Astrocyte (in vitro differentiated cells and primary cell): ENCODE results near the gene HOXA6. TPM values are rescaled to one million over a fixed set of nuclear protein-coding genes. Genes with fewer than 3 reads are reported as not detected.

ENCODE experiments used
- DNase-seq: peaks from one replicate; pipeline ENCODE4 v3.0.0-alpha.2; 2010; ENCODE audit warnings: low read depth
- FAIRE-seq: peaks from 2 replicates; lab custom pipeline; 2011; peaks lifted over from hg19 to GRCh38; lab: Jason Lieb, UNC
- H2AFZ ChIP-seq: 2 replicates; pipeline ENCODE4 v1.6.0; 2012; ENCODE audit warnings: low read depth, low read length, inconsistent platforms
- H3K27ac ChIP-seq: 2 replicates; pipeline ENCODE4 v1.5.1; 2011; ENCODE audit warnings: low read depth, low read length, inconsistent platforms
- H3K27me3 ChIP-seq: 2 replicates; pipeline ENCODE4 v1.6.0; 2011; ENCODE audit warnings: low read length, inconsistent platforms; ENCODE audit not compliant: insufficient read depth
- H3K36me3 ChIP-seq: 2 replicates; pipeline ENCODE4 v1.5.1; 2011; ENCODE audit warnings: low read length, inconsistent platforms; ENCODE audit not compliant: insufficient read depth
- H3K4me1 ChIP-seq: 2 replicates; pipeline ENCODE4 v1.5.1; 2011; ENCODE audit warnings: low read length, inconsistent platforms; ENCODE audit not compliant: insufficient read depth
- H3K4me2 ChIP-seq: 2 replicates; pipeline ENCODE4 v1.6.0; 2012; ENCODE audit warnings: low read length, inconsistent platforms
- H3K4me3 ChIP-seq: 2 replicates; pipeline ENCODE4 v1.5.1; 2011; ENCODE audit warnings: low read depth, mild to moderate bottlenecking, low read length, inconsistent platforms; ENCODE audit not compliant: insufficient read depth
- H3K79me2 ChIP-seq: 2 replicates; pipeline ENCODE4 v1.6.0; 2012; ENCODE audit warnings: mild to moderate bottlenecking, low read length, inconsistent platforms; ENCODE audit not compliant: insufficient read depth
- H3K9ac ChIP-seq: 2 replicates; pipeline ENCODE4 v1.6.0; 2012; ENCODE audit warnings: mild to moderate bottlenecking, low read length, inconsistent platforms
- H3K9me3 ChIP-seq: 2 replicates; pipeline ENCODE4 v1.5.1; 2012; ENCODE audit warnings: low read depth, mild to moderate bottlenecking, low read length, inconsistent platforms; ENCODE audit not compliant: insufficient read depth
- H4K20me1 ChIP-seq: 2 replicates; pipeline ENCODE4 v1.6.0; 2012; ENCODE audit warnings: low read length, inconsistent platforms; ENCODE audit not compliant: insufficient read depth
- H3K27ac Mint-ChIP-seq: one replicate; pipeline ENCODE4 v1.8.0; 2021; ENCODE audit warnings: mild to moderate bottlenecking, mixed read lengths; ENCODE audit not compliant: unreplicated experiment
- H3K27me3 Mint-ChIP-seq: one replicate; pipeline ENCODE4 v1.8.0; 2021; ENCODE audit warnings: low read depth, mixed read lengths; ENCODE audit not compliant: unreplicated experiment
- H3K36me3 Mint-ChIP-seq: one replicate; pipeline ENCODE4 v1.8.0; 2021; ENCODE audit warnings: low read depth, mixed read lengths; ENCODE audit not compliant: unreplicated experiment
- H3K4me1 Mint-ChIP-seq: one replicate; pipeline ENCODE4 v1.8.0; 2021; ENCODE audit warnings: low read depth, mixed read lengths; ENCODE audit not compliant: unreplicated experiment
- H3K4me3 Mint-ChIP-seq: one replicate; pipeline ENCODE4 v1.8.0; 2021; ENCODE audit warnings: mild to moderate bottlenecking, moderate library complexity, mixed read lengths; ENCODE audit not compliant: unreplicated experiment
- H3K9me3 Mint-ChIP-seq: one replicate; pipeline ENCODE4 v1.8.0; 2021; ENCODE audit warnings: mild to moderate bottlenecking, mixed read lengths; ENCODE audit not compliant: unreplicated experiment
- EZH2 ChIP-seq: IDR thresholded peaks from 2 replicates; pipeline ENCODE4 v1.6.1; 2012; ENCODE audit warnings: mild to moderate bottlenecking, low read length, inconsistent platforms; ENCODE audit not compliant: insufficient read depth
- total RNA-seq: library from RNA; stranded (reverse); gene quantifications from 2 replicates; pipeline ENCODE4 v1.2.1, GENCODE V29; 2021
- TF ChIP-seq, protein P1 (sequence below): IDR thresholded peaks from 2 replicates; pipeline ENCODE4 v1.5.1; 2011; ENCODE audit warnings: low read depth, mild to moderate bottlenecking, inconsistent platforms, low read length, moderate library complexity; ENCODE audit not compliant: insufficient read depth

The HOXA6 gene
- total RNA-seq, 1 donor from 2014 or later = not detected

DNA sequence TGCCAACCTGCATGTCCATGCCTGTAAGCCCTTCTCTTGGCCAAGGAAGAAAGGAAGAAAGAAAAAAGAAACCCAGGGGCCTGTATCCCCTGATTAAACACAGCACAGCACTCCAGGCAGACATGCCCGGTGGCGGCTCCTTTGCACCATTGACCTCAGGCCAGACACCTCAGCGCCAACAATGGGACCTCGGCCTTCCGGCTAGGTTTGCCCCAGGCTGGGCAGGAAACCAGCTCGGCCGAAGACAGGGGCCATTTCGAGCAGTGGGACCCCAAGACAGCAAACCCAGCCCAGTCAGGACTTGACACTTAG lies 23.7 kb upstream of the HOXA6 start:
- Mint-ChIP-seq H3K36me3 (no peaks in the 10 kb centered on the region), H3K27ac (peak overlapping the region; percentile 72), H3K9me3 (peaks cover 33% of the 10 kb centered on the region), H3K4me3 (no peak overlapping the region), H3K27me3 (peaks cover 70% of the 10 kb centered on the region), H3K4me1 (no peaks in the 10 kb centered on the region)
- peaks cover 16% of the 10 kb centered on the region for H3K9me3 ChIP-seq
- no peak overlapping the region for H2AFZ ChIP-seq
- TF ChIP-seq, protein P1, sequence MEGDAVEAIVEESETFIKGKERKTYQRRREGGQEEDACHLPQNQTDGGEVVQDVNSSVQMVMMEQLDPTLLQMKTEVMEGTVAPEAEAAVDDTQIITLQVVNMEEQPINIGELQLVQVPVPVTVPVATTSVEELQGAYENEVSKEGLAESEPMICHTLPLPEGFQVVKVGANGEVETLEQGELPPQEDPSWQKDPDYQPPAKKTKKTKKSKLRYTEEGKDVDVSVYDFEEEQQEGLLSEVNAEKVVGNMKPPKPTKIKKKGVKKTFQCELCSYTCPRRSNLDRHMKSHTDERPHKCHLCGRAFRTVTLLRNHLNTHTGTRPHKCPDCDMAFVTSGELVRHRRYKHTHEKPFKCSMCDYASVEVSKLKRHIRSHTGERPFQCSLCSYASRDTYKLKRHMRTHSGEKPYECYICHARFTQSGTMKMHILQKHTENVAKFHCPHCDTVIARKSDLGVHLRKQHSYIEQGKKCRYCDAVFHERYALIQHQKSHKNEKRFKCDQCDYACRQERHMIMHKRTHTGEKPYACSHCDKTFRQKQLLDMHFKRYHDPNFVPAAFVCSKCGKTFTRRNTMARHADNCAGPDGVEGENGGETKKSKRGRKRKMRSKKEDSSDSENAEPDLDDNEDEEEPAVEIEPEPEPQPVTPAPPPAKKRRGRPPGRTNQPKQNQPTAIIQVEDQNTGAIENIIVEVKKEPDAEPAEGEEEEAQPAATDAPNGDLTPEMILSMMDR = no peak
- TF ChIP-seq EZH2 = no peak
- no peaks in the 10 kb centered on the region for H3K36me3 ChIP-seq
- H3K27ac ChIP-seq = no peak overlapping the region
- no peak overlapping the region for H3K4me3 ChIP-seq
- FAIRE-seq (no peak), DNase-seq (no peak)
- no peaks in the 10 kb centered on the region for H3K79me2 ChIP-seq
- H3K4me1 ChIP-seq = peaks cover 5% of the 10 kb centered on the region
- H3K4me2 ChIP-seq = no peak overlapping the region
- no peak overlapping the region for H3K9ac ChIP-seq
- peaks cover 92% of the 10 kb centered on the region for H3K27me3 ChIP-seq
- peaks cover 6% of the 10 kb centered on the region for H4K20me1 ChIP-seq

DNA sequence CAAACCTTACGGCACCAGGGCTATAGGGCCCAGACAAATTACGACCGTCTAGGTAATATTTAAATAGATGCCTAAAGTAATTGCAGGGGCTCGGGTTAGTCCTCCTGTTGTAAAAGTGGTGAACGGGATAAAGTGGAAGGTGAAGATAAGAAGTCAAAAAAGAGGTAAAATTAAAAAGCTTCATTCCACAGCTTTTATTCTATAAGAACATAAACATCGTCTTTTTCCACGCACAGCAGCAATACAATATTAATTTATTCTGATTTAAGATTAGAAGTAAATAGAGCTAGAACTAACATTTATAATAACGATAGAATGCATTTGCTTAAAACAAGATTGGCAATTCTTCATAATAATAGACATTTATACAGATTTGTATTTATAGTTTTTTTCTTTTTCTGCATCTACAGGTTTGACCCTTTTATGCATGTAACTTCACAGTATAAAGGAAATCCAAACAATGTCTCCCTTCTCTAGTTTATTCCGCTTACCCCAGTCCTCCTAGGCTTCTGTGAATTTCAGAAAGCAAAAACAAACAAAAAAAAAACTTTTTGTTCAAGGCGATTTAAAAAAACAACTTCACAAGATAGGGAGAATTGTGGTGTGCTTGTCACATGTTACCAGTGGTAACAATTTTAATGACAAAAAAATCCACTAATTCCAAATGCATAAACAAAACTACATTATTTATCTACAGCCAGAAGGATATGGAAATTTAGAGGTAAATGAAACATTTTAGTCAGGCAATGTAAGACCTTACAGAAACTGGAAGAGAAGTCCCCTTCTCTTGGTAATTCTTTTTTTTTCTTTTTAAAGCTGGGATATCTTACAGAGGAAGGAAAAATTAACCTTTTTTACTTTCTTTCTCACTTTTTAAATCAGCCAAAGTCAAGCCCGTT lies 23.1 kb upstream of the HOXA6 start:
- Mint-ChIP-seq H3K36me3 (no peaks in the 10 kb centered on the region), H3K27me3 (peaks cover 67% of the 10 kb centered on the region), H3K4me3 (no peak overlapping the region), H3K9me3 (peaks cover 34% of the 10 kb centered on the region), H3K4me1 (no peaks in the 10 kb centered on the region), H3K27ac (peak overlapping the region; percentile 72)
- FAIRE-seq (peak; percentile 5), DNase-seq (no peak)
- H3K4me1 ChIP-seq = peaks cover 5% of the 10 kb centered on the region
- no peaks in the 10 kb centered on the region for H3K36me3 ChIP-seq
- TF ChIP-seq, protein P1 = no peak
- TF ChIP-seq EZH2 = no peak
- H3K4me3 ChIP-seq = no peak overlapping the region
- peaks cover 16% of the 10 kb centered on the region for H3K9me3 ChIP-seq
- H3K27ac ChIP-seq = no peak overlapping the region
- H2AFZ ChIP-seq = no peak overlapping the region
- H3K27me3 ChIP-seq = peaks cover 92% of the 10 kb centered on the region
- no peak overlapping the region for H3K9ac ChIP-seq
- H3K79me2 ChIP-seq = no peaks in the 10 kb centered on the region
- H4K20me1 ChIP-seq = peaks cover 6% of the 10 kb centered on the region
- H3K4me2 ChIP-seq = no peak overlapping the region
